ENCODE results near the gene MAGEB3.

DNA sequence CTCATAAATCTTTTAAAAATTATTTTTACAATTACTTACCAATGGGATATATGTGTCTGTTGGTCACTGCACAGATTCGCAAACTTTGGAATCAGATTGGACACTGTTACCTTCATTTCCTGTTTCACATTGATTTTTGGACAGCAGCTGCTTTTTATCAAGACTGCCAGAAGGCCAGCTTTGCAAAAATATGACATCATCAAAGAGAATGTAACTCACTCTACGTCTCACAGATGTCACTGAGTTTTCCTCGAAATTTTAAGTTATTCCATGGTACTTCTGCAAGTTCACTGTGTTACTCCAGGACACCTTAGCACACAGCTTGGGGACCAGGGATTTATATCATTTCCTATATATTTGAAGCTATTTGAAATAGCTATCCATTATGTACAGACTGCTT, 46.9 kb upstream of the MAGEB3 start:
- TF ChIP-seq CTCF (conservative IDR thresholded peaks at IDR 0.05 in 1 of 2, IDR thresholded peaks at IDR 0.05 in 1 of 2; ENCODE audit: extremely low read depth in 1 of 2, insufficient read depth in 1 of 2, low read depth in 1 of 2, low read length in 2 of 2) (no peak), EZH2 (IDR thresholded peaks at IDR 0.05; ENCODE audit: borderline replicate concordance, low read length) (no peak)

All from mammary epithelial cell (primary cell).